GM19025 (cell line): Measurements from ENCODE around the gene PPP4R2.

Experiments
- ATAC-seq: cut with Tn5 transposase; IDR thresholded peaks from one replicate; pipeline ENCODE4 v1.9.1; 2021; ENCODE audit warnings: mild to moderate bottlenecking, low read depth, moderate library complexity; ENCODE audit not compliant: unreplicated experiment

The PPP4R2 gene

GRCh38 chr3:73107215-73107614, 110.6 kb downstream of the PPP4R2 start:
- ATAC-seq, result no peak

GRCh38 chr3:73107676-73108187, 111.1 kb downstream of the PPP4R2 start:
- ATAC-seq, result no peak

GRCh38 chr3:73108750-73109149, 112.1 kb downstream of the PPP4R2 start:
- no peak for ATAC-seq

- ATAC-seq, result no peak
These were observed 113.9 kb downstream of the PPP4R2 start for GRCh38 chr3:73110530-73110929.

- ATAC-seq, result no peak
These were observed 118.1 kb downstream of the PPP4R2 start for GRCh38 chr3:73114711-73115110.

- no peak for ATAC-seq
These were observed 119.2 kb downstream of the PPP4R2 start for GRCh38 chr3:73115806-73116205.
